NCI-H2171 (cell line): Measurements from ENCODE around the gene PYY.
"Not testable (repeated sequence)": the region's sequence is repeated elsewhere in the genome, so short reads cannot be mapped to it uniquely, and the experiment has no call there.

Experiments used
- DNase-seq: peaks from one replicate; lab custom pipeline; 2025; lab: John Stamatoyannopoulos, UW

The PYY gene

DNA sequence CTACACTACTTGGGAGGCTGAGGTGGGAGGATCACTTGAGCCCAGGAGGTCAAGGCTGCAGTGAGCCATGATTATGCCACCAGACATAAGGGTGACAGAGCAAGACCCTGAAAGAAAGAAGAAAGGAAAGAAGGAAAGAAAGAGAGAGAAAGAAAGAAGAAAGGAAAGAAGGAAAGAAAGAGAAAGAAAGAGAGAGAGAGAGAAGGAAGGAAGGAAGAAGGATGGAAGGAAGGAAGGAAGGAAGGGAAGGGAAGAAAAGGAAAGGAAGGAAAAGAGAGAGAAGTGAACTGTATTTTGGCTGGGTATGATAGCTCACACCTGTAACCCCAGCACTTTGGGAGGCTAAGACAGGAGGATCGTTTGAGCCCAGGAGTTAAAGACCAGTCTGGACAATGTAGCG is 24.3 kb upstream of the PYY start:
- DNase-seq: no peak

DNA sequence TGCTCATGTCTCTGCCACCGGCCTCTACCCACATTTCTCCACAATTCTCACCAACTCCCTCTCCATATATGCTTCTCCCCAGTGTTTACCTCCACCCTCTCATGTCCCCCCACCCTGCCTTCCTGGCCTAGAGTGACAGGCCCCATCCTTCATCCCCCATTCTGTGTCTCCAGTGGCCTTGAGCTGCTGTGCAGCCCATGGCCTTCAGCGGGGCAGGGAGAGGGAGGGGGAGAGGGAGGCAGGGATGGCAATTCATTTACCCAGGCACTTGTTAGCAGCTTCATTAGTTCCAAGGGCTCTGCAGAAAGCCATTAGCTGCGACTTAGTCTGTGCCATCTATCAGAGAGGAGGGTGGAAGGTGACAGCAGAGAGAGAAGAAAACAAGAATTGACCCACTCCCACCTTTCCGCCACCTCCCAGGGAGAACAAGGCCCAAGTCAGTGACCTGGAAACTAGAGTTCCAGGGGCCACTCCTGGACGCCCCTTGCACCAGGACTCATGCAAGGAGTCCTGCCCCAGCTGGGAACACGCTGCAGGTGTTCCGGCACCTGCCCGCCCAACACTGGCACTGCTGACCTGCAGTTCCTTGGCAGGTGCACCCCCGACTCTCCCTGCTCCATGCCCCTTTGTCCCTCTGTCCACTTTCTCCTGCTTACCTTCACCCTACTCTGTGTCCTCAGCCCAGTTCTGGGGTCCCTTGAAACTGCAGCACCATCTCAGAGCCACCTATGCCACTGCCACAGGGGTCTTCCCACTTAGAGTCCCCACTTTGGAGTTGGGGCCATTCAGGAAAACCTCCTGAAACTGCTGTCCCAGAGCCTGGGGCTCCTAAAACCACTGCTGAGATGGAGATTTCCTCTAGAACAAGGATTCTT is 23.5 kb upstream of the PYY start:
- DNase-seq: no peak

DNA sequence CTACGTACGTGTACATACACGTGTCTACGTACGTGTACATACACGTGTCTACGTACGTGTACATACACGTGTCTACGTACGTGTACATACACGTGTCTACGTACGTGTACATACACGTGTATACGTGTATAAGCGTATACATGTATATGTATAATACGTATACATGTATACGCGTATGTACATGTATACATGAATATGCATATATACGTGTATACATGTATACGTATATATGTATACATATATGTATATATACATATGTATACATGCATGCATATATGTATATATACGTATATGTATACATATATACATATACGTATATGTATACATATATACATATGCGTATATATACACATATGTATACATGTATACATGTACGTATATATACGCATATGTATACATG is 22.2 kb upstream of the PYY start:
- DNase-seq: no peak

DNA sequence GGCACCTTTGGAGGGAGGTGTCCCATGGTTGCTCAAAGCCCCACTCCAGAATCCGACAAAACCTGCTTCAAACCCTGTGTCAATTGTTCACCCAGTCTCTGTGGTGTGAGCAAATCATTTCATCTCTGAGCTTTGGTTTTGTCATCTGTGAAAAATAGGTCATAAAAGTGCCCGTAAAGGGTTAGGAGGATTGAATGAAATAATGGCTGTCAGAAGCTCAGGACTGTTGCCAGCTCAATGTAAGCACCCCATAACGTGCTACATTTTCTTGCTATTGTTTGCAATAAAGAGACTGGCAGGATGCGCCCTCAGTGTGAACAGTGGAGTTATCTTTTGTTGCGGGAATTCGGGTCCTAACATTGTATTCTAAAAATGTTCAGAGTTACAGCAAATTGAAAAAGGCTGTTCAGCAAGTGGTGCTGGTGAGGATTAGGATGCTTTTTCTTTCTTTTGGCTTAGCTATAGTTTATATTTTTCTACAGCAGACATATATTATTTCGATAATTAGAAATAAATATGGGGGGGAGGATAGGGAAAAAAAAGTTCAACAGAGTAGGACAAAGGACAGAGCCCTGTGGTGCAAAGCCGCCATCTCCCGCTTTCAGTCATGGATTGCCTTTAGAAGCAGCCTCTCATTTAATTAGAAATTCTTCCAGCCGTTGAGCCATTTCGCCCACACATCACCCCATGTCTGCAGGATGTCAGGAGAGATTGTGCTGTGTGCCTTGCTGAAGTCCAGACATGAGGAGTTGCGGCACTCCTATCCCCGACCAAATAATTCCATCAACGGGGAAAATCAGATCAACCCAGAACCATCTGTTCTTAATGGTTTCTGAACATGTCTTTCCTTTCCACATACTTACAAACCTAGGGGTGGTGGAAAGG is 20.9 kb upstream of the PYY start:
- no peak for DNase-seq

DNA sequence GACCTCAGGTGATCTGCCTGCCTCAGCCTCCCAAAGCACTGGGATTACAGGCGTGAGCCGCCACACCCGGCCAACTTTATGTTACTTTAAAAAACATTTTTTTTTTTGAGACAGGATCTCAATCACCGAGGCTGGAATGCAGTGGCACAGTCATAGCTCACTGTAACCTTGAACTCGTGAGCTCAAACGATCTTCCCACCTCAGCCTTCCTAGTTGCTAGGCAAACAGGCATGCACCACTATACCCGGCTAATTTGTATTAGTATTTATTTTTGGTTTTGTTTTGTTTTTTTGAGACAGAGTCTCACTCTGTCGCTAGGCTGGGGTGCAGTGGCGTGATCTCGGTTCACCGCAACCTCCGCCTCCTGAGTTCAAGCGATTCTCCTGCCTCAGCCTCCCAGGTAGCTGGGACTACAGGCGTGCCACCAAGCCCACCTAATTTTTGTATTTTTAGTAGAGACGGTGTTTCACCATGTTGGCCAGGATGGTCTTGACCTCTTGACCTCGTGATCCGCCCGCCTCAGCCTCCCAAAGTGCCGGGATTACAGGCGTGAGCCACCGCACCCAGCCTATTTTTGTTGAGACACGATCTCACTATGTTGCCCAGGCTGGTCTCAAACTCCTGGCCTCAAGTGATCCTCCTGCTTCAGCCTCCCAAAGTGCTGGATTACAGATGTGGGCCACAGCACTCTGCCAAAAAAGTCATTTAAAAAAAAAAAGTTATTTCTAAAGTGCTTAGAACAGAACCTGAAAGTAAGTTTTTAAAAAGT is 18.9 kb upstream of the PYY start:
- DNase-seq: not testable (repeated sequence)

DNA sequence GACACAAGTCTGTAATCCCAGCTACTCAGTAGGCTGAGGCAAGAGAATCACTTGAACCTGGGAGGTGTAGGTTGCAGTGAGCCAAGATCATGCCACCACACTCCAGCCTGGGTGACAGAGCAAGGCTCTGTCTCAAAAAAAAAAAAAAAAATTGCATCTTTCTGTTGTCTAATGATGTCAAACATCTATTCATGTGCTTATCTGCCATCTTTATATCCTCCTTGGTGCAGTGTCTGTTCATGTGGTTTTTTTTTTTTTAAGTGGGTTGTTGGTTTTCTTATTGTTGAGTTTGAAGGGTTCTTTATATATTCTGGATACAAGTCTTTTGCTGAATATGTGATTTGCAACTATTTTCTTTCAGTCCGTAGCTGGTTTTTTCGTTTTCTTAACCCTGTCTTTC is 17.7 kb upstream of the PYY start:
- not testable (repeated sequence) for DNase-seq

DNA sequence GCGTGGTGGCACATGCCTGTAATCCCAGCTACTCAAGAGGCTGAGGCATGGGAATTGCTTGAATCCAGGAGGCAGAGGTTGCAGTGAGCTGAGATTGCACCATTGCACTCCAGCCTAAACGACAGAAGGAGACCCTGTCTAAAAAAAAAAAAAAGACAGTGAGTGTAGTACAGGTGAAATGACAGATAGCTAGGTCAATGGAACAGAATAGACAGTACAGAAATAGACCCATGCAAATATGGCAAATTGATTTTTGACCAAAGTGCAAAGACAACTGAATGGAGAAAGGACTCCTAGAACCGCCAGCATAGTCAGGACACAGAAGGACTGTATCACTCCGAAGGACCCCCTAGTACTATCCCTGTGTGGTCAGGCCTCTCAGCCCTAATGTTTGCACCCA is 16.6 kb upstream of the PYY start:
- DNase-seq: no peak

DNA sequence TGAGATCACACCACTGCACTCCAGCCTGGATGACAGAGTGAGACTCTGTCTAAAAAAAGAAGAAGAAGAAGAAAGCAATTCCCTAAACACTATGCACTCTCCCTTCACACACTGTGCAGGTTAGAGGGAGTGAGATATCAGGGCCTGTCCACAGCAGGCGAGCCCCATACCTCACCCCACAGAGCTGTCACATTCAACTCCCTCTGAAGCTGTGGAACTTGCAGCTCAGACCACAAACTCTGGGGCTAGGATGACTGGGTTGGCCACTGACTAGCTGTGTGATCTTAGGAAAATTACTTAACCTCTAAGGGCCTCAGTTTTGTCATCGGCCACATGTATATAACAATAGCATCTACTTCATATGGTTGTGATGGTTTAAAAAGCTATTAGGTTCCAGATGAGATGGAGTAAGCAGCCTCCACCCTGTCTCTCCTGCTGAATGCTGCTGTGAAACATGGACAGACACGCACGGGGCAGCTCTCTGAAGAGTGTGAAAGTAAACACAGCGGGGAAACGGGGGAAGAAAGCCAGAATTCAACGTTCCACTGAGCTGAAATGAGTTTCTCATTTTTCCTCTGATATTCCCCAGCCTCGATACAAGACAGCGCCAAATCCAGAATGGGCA is 13.6 kb upstream of the PYY start:
- no peak for DNase-seq

DNA sequence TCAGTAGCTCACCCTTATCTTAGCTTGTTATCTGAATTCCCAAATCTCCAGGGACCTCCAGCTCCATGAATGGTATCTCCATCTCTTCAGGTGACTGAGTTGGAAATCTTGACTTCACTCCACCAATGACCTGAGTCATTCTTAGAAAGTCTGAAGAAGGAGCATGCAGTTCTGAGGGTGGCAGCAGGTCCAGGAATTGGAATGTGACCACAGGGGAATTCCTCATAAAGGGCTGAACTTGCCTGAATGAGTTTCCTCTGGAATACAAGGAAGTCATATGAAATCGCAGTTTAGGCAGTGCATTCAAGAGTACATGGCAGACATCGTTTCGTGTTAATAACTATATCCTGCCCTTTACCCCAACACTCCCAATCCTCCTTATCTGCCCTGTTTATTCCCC is 12.5 kb upstream of the PYY start:
- DNase-seq: no peak

DNA sequence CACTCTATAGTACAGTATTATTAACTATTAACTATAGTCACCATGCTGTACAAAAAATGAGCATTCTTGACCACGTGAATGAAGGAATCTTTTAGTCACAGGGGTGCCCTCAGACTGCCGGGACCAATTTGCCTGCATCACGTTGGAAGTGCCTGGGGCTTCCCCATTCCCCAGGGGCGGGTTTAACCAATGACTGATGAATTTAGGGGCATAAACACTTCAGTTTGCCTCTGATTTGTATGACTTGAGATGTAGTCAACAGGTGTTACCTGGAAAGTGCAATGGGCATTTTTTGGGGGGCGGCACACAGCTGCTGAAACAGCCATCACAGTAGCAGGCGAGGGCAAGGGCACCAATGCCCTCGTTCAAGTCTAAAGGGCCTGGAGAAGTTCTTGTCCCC is 8.7 kb upstream of the PYY start:
- DNase-seq: no peak

DNA sequence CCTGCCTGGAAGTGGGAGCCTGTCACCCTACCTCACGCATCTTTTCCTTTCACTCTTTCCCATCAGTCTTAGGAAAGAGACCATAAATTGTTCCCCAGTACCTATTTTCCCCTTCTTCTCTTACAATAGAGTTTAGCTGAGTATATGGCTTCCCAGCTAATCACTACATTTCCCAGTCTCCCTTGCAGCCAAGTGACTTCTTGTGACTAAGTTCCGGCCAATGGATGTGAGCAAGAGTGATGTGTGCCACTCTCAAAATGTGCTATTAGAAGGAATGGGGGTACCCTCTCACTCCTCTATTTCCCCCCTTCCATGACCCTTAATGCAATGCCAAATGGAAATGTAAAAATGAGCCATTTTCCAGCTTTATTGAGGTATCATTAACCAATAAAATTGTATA is 8.2 kb upstream of the PYY start:
- DNase-seq: no peak

DNA sequence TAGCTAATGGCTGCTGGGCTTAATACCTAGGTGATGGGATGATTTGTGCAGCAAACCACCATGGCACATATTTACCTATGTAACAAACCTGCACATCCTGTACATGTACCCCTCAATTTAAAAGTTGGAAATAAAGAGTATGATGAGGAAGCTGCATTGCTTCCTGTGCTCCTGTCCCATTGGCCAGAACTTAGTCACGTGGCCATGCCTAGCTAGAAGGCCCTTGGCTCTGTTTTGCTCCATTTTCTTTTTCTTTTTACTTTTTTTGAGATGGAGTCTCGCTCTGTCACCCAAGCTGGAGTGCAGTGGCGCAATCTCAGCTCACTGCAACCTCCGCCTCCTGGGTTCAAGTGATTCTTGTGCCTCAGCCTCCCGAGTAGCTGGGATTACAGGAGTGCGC is 7.6 kb upstream of the PYY start:
- not testable (repeated sequence) for DNase-seq

DNA sequence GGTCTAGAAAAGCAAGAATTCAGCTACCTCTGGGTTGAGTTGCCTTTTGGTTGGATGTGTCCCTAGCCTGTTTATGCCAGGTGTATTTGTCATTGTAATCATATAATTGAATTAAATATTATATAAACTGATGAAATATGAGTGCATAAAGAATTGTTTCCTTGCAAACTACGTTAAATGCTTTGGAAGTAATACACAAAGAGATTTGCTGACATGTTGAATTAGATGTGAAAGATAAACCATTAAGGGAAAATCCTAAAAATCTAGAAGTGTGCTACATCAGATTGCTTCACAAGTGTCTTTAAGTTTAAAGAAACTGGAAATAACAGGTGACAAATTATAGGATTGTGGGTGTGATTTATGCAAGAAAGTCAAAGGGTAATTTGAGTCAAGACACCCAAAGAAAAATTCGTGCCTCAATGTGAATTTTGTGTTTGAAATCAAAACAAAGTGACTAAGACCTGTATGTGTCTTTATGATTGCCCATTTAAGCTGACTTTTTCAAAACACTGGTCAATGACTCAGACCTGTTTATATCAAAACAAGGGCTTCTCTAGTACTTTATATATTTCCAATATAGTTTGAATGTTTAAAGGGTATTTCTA is 5.1 kb upstream of the PYY start:
- no peak for DNase-seq

DNA sequence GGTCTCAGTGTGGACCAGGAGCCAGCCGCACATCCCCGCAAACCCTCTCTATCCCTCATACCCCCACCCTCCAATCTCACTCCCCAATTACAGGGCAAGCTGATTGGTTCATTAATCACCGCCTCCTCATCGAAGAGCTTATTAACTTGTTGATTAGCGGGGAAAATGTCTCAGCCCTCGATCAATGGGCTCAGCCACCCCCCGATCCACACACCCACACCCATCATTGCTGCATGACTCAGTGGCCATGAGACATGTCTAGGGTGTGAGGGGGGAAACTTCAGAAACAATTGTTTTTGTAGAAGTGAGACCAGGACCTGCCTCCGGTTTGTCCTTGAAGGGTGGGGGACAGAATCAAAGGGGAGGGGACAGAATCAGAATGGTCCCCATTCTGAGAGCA is 2.5 kb upstream of the PYY start:
- DNase-seq: no peak

DNA sequence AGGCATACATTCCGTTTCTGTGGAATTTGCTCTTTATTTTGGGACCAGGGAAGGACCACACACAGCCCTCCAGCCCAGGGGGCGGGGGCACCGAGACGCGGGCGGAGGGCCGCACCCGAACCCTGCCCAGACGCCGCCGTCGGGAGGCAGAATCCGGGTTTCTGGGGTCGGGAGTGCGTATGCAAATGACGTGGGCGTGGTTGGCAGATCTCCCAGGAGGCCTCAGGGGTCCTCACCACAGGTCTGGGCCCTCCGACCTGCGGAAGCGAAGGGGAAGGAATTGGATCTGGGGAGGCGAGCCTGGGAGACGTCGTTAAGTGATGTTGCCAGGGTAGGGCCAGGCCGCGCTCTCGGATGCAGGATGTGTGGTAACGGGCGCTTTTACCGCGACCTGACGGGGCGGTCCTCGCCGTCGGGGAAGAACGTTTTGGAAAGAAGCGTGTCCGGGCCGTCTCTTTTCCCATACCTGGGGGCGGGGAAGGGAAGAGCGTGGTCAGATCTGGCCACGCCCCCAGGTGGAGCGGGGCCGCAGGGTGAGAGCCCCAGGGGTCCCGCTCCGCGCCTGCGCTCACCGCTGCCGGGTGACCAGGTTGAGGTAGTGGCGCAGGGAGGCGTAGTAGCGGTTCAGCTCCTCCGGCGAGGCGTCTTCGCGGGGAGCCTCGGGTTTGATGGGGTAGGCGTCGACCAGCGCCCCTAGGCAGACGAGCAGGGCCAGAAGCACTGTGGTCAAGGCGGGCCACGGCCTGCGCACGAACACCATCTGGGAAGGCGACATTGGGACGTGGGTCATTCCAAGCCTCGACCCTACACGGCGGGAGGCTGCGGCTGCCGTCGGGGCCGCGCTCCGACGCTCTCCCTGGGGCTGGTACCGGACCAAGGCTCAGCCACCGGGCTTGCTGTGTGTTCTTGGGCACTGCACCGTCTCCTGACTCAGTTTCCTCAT is 745 bp downstream of the PYY start:
- no peak for DNase-seq

DNA sequence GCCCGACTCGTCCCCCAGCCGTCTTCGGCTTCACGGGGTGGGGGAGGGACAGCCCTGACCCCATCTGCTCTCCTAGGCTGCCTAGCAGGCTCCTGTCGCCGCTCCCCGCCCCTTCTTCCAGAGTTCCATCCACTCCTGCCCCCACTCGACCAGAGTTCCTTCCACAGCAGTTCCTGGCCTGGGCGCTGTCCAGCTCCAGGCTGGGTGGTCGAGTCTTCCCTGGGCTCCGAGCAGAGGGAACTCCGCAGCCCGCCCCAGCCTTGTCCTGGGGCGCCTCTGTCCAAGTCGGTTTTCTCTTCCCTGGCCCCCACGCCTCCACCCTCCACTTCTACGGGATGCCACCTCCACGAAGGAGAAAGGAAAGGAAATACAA is 1.4 kb downstream of the PYY start:
- no peak for DNase-seq

DNA sequence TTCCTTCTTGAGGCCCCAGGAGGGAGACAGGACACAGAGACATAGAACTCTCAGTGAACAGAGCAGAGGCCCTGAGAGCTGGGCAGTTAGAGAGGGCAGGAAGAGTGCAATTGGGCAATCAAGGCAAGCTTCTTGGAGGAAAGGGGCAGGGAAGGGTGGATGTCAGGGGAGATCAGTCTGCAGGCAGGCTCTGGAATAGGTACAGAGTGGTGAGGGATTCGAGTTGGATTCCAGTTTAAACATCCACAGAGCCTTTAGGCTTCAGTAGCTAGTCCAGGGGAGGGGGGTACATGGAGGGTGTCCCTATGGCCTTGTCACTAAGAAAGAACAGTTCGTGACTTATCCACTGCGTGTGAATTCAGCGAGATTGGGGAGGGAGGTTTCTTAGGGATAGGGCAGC is 2.0 kb downstream of the PYY start:
- DNase-seq: no peak

DNA sequence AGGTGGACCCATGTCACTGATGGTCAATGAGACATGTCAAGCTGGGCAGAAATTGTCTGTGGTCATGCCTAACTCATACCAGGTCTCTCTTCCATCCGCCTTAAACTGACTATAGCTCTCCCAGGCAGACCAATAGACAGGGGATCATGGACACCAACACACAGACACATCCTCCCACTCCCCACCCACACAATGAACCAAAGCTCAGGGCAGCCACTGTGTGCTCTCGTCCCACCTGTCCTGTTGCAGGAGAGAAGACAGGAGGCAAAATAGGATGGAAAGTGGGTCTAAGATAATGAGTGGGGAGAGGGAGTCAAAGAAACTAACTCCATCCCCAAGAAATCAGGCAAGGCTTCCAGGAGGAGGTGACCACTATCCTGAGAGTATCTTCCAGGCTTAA is 3.2 kb downstream of the PYY start:
- DNase-seq: no peak

DNA sequence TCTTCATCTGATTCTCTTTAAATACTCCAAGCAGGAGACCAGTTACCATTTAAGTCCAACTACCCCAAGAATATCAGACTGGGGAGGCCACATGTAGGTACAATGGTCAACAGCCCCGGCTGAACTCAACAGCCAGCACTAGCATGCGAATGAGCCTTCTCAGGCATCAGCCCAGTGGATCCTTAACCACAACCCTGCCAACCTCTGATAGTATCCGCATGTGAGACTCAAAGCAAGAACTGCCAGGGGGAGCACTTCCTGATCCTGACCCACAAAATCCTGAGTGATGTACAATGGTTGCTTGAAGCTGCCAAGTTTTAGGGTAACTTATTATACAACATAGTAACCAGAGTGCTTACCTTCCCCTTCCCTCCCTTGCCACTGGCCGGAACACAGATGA is 4.0 kb downstream of the PYY start:
- no peak for DNase-seq

DNA sequence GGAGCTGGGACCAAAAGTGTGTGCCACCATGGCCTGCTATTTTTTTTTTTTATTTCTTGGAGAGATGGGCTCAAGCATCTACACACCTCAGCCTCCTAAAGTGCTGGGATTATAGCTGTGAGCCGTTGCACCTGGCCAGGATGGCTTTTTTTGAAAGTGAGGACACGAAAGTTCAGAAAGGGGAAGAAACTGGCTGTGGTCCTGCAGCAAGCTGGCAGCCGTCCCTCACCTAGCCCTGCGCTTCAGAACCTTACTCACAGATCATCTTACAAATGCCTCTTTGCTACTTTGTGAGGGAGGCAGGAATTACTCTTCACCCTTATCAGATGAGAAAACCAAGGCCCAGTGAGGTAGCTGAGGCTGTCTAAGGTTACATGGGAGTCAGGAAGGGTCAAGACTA is 7.0 kb downstream of the PYY start:
- no peak for DNase-seq
